ENCODE data around the gene MDH2. TPM values are rescaled to one million over a fixed set of nuclear protein-coding genes. Genes with fewer than 3 reads are reported as not detected.
"Not testable (repeated sequence)": the region's sequence is repeated elsewhere in the genome, so short reads cannot be mapped to it uniquely, and the experiment has no call there.

The MDH2 gene
- total and polyA plus RNA-seq, 12 donors: 66.1 to 686 (median 441) TPM

GRCh38 chr7:76056241-76056640 is 8.3 kb downstream of the MDH2 start:
- DNase-seq (no peak), ATAC-seq (no peak)
- intact Hi-C loops (cut with DNase I): loop anchor here in 1 of 10 donors (5.0 kb wide), 1 partner anchor 76 kb away; no protein-coding TSS in a partner anchor
- 68 to 70% methylated on average over 7 of the region's 7 CpGs for WGBS, 2 donors
- H3K4me1 ChIP-seq: peaks cover 2 to 63% (median 27%) of the 10 kb centered on the region in 9 donors
- no peak overlapping the region for H3K4me3 ChIP-seq
- H3K9me3 ChIP-seq: no peaks in the 10 kb centered on the region
- H3K27me3 ChIP-seq: no peaks in the 10 kb centered on the region
- H3K27ac ChIP-seq: peak overlapping the region in 1 of 10 donors; percentile 81
- peaks cover 0 to 98% (median 33%) of the 10 kb centered on the region in 9 donors for H3K36me3 ChIP-seq
- no peak for TF ChIP-seq CTCF (IDR thresholded peaks at IDR 0.05)

GRCh38 chr7:76057103-76057812 is 9.4 kb downstream of the MDH2 start:
- intact Hi-C loops (cut with DNase I): loop anchor here in 1 of 10 donors (5.0 kb wide), 1 partner anchor 75 kb away; no protein-coding TSS in a partner anchor
- H3K4me1 ChIP-seq: peaks cover 0 to 65% (median 29%) of the 10 kb centered on the region in 9 donors
- no peak for TF ChIP-seq CTCF (IDR thresholded peaks at IDR 0.05)

GRCh38 chr7:76057813-76058145 is 9.9 kb downstream of the MDH2 start:
- no peak for TF ChIP-seq CTCF (IDR thresholded peaks at IDR 0.05)
- intact Hi-C loops (cut with DNase I): loop anchor here in 1 of 10 donors (5.0 kb wide), 1 partner anchor 75 kb away; no protein-coding TSS in a partner anchor
- peaks cover 0 to 60% (median 27%) of the 10 kb centered on the region in 9 donors for H3K4me1 ChIP-seq

More at GRCh38 chr7:76057103-76057812, 9.4 kb downstream of the MDH2 start:
- no peaks in the 10 kb centered on the region for H3K27me3 ChIP-seq
- WGBS, 2 donors: 76 to 80% methylated on average over 18 of the region's 18 CpGs
- ATAC-seq (no peak), DNase-seq (no peak)
- H3K36me3 ChIP-seq: peaks cover 0 to 100% (median 36%) of the 10 kb centered on the region in 9 donors
- no peak overlapping the region for H3K4me3 ChIP-seq
- peak overlapping the region in 4 of 10 donors; percentile 13 to 81 (median 30) for H3K27ac ChIP-seq
- H3K9me3 ChIP-seq: no peaks in the 10 kb centered on the region

GRCh38 chr7:76058745-76059144 is 10.8 kb downstream of the MDH2 start:
- Histone ChIP-seq H3K27ac (peak overlapping the region in 1 of 10 donors; percentile 1), H3K36me3 (peaks cover 0 to 100% (median 49%) of the 10 kb centered on the region in 9 donors), H3K4me1 (peaks cover 0 to 56% (median 30%) of the 10 kb centered on the region in 9 donors)
- H3K4me3 ChIP-seq, H3K9me3 ChIP-seq, ATAC-seq, H3K27me3 ChIP-seq, DNase-seq: not testable (repeated sequence)
- WGBS, 2 donors: 96% methylated on average over 7 of the region's 7 CpGs
- intact Hi-C loops (cut with DNase I): loop anchor here in 1 of 10 donors (5.0 kb wide), 1 partner anchor 74 kb away; no protein-coding TSS in a partner anchor

More at GRCh38 chr7:76057813-76058145, 9.9 kb downstream of the MDH2 start:
- Histone ChIP-seq H3K36me3 (peaks cover 0 to 100% (median 40%) of the 10 kb centered on the region in 9 donors), H3K9me3 (no peaks in the 10 kb centered on the region), H3K27me3 (no peaks in the 10 kb centered on the region), H3K27ac (peak overlapping the region in 3 of 10 donors; percentile 13 to 81 (median 44)), H3K4me3 (no peak overlapping the region)
- ATAC-seq (peak in 3 of 8 donors; percentile 27 to 82 (median 79)), DNase-seq (no peak)
- WGBS, 2 donors: 69% methylated on average over 11 of the region's 11 CpGs

Measured in heart right ventricle (tissue), 16 donors.